ENCODE measurements around the gene GOLGA8S.
"Not testable (repeated sequence)": the region's sequence is repeated elsewhere in the genome, so short reads cannot be mapped to it uniquely, and the experiment has no call there.

Gene GOLGA8S

DNA sequence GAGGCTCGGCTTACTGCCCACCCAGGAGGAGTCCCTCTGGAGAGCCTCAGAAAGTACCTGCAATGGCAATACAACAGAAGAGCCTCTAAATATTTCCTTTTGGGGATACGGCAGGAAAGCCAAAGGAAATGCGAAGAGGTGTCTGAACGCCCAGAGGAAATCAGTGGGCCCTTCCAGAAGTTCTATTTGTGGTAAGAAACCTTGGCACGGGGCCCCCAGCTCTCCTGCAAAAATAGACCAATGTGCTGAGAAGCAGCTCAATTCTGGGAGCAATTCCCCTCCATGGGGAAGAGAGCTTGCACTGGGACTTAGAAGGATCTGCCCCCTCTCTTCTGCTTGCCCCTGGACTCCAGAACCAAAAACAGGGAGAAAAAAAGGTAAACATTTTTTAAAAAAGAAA, 44.7 kb downstream of the GOLGA8S start:
- not testable (repeated sequence) for DNase-seq

DNA sequence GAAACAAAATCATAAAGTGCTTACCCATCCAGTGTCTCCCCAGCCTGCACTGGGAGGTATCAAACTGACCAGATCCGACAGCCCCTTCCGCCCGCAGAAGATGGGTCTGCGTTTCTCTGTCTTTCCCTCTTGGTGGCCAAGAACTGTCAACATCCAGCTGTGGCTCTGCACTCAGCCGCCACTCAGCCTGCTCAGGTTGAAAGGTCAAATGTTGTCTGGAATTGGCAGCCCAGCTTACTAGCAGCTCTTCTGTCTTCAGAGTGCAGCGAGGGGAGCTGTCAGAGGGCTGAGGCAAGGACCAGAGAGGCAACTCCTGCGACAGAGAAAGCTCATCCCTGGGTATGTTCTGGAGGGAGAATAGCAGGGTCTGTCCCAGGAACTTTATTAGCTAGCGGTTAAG, 47.1 kb downstream of the GOLGA8S start:
- no peak for DNase-seq

DNA sequence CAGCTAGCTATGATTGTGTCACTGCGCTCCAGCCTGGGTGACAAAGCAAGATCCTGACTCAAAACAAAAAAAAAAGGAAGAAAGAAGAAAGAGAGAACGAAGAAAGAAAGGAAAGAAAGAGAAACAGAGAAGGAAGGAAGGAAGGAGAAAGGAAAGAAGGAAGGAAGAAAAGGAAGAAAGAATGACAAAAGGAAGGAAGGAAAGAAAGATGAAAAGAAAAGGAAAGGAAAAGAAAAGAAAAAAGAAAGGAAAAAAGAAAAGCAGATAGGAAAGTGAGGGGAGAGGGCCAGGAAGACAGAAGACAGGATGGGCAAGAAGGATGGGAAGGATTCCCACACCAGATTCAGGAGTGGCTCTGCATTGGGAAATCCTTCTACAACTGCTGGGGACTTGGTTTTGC, 47.6 kb downstream of the GOLGA8S start:
- no peak for DNase-seq

GRCh38 chr15:23402544-23402943, 48.0 kb downstream of the GOLGA8S start:
- DNase-seq, result no peak

DNA sequence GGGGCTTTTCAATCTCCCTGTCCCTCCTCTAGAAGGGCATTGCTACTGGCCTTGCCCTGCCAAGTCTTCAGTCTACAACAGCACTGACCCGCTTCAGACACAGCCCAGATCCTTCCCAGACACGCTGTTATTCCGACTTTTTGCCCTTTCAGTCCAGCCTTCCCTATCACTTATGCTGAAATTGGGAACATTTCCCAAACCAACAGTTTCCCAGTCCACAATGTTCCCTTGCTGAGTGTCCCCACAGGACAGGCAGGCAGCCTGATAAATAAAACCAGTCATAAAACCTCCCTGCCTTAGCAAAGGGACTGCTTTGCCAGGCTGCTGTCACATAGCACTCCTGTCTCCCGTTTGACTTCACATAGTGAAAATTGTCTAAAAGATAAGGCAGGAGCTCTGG, 49.0 kb downstream of the GOLGA8S start:
- no peak for DNase-seq

GRCh38 chr15:23411841-23412240, 57.3 kb downstream of the GOLGA8S start:
- no peak for DNase-seq

DNA sequence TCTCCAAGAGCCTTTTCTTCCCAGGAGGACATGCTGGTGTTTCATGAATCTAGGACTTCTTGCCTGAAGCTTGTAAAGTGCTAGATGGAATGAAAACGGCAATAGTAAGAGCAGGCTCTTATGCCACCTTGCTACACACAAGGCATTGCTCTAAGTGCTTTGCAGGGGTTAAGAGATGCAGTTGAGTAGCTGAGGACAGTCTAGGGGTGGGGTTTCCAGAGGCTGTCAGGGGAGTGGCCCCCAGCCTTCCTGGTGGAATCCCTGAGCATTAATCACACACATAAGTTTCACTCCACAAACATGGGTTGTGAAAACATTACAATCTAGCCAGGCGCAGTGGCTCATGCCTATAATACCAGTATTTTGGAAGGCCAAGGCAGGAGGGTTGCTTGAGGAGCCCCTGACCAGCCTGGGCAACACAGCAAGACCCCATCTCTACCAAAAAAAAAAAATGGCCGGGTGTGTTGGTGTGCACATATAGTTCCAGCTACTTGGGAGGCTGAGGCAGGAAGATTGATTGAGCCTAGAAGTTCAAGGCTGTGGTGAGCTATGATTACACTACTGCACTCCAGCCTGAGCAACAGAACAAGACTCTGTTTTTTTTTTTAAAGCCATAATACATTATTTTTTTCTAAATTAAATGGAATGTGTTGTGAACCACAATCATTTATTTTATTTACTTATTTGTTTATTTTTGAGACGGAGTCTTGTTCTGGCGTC, 58.5 kb downstream of the GOLGA8S start:
- not testable (repeated sequence) for DNase-seq
